GM12878 (cell line): ENCODE measurements around the gene UBASH3B. TPM values are rescaled to one million over a fixed set of nuclear protein-coding genes. Genes with fewer than 3 reads are reported as not detected.

ENCODE experiments used
- ATAC-seq: fragments of 200-7000 bp; cut with Tn5 transposase; 3 replicates; pipeline ENCODE4 v1.9.1; 2020; ENCODE audit warnings: mild to moderate bottlenecking, moderate library complexity
- BruUV-seq: library from RNA; stranded (reverse); fragments of 400-500 nt; replicated peaks from 2 replicates; lab custom pipeline; 2021; lab: Mats Ljungman, UMichigan
- CTCF ChIA-PET: fragments of 300-600 bp; sonication (Branson Sonifier 250); formaldehyde crosslinking; extraction: SDS; loops from one replicate; lab custom pipeline; 2021; ENCODE audit warnings: inconsistent platforms; lab: Yijun Ruan, JAX
- POLR2A ChIA-PET: fragments of 350-600 bp; formaldehyde crosslinking; extraction: SDS; loops from one replicate; lab custom pipeline; 2021; ENCODE audit warnings: inconsistent platforms; lab: Charles Lee
- RAD21 ChIA-PET: fragments of 300-600 bp; sonication (Branson Sonifier 250); formaldehyde crosslinking; loops from one replicate; lab custom pipeline; 2023; ENCODE audit warnings: antibody characterized with exemption; ENCODE audit not compliant: unreplicated experiment; lab: Charles Lee
- SMC1A ChIA-PET: fragments of 300-600 bp; sonication (Branson Sonifier 250); formaldehyde crosslinking; loops from one replicate; lab custom pipeline; 2023; ENCODE audit not compliant: unreplicated experiment, uncharacterized antibody; lab: Charles Lee
- DNase-seq: peaks from one replicate; pipeline ENCODE4 v3.0.0-alpha.2; 2011; ENCODE audit warnings: low read depth, low spot score
- FAIRE-seq: peaks from 3 replicates; lab custom pipeline; 2011; peaks lifted over from hg19 to GRCh38; lab: Jason Lieb, UNC
- H2AFZ ChIP-seq: 2 replicates; pipeline ENCODE4 v1.6.0; 2011; ENCODE audit warnings: low read depth, low read length, control low read depth; ENCODE audit not compliant: control insufficient read depth
- H3K27ac ChIP-seq: 2 replicates; pipeline ENCODE4 v1.5.1; 2011; ENCODE audit warnings: control low read depth; ENCODE audit not compliant: control insufficient read depth, insufficient read depth
- H3K27me3 ChIP-seq, 2 experiments: replicated peaks in 1 of 2; 2 replicates each; pipeline versions ENCODE4 v1.6.0 to v1.6.1; 2011; ENCODE audit warnings: low read length in 1 of 2; ENCODE audit not compliant: control insufficient read depth in 2 of 2, insufficient read depth in 2 of 2
- H3K36me3 ChIP-seq, 2 experiments: 2 replicates each; pipeline ENCODE4 v1.5.1; 2011; ENCODE audit warnings: low read length in 1 of 2; ENCODE audit not compliant: control insufficient read depth in 2 of 2, insufficient read depth in 2 of 2
- H3K4me1 ChIP-seq: 2 replicates; pipeline ENCODE4 v1.6.1; 2011; ENCODE audit warnings: mild to moderate bottlenecking, low read length, moderate library complexity, mixed read lengths; ENCODE audit not compliant: control insufficient read depth, insufficient read depth
- H3K4me2 ChIP-seq: 2 replicates; pipeline ENCODE4 v1.6.0; 2011; ENCODE audit warnings: control low read depth; ENCODE audit not compliant: control insufficient read depth, insufficient read depth
- H3K4me3 ChIP-seq: fragments of 200-600 bp; sonication (generic); 2 replicates; pipeline ENCODE4 v1.5.1; 2016
- H3K79me2 ChIP-seq: 2 replicates; pipeline ENCODE4 v1.6.0; 2011; ENCODE audit warnings: low read length; ENCODE audit not compliant: control insufficient read depth, insufficient read depth
- H3K9ac ChIP-seq: 2 replicates; pipeline ENCODE4 v1.8.0; 2011; ENCODE audit warnings: low read length, control low read depth, mixed read lengths; ENCODE audit not compliant: control insufficient read depth, insufficient read depth
- H3K9me3 ChIP-seq: replicated peaks from 3 replicates; pipeline ENCODE4 v1.5.1; 2011; ENCODE audit warnings: mild to moderate bottlenecking, low read length; ENCODE audit not compliant: control insufficient read depth, insufficient read depth
- H4K20me1 ChIP-seq: 2 replicates; pipeline ENCODE4 v1.6.0; 2011; ENCODE audit not compliant: control insufficient read depth, insufficient read depth
- CHD1 ChIP-seq: IDR thresholded peaks from 2 replicates; pipeline ENCODE4 v1.6.1; 2012; ENCODE audit warnings: low read depth, low read length, improper control_type of control experiment
- CREB1 ChIP-seq: IDR thresholded peaks from 2 replicates; pipeline ENCODE4 v1.6.1; 2012; ENCODE audit warnings: low read depth, mild to moderate bottlenecking, inconsistent platforms
- IKZF2 ChIP-seq, 2 experiments: fragments of 450-650 bp; IDR thresholded peaks; 2 replicates each; pipeline ENCODE4 v1.6.1; 2017; ENCODE audit warnings: mild to moderate bottlenecking in 2 of 2, moderate library complexity in 2 of 2
- MAX ChIP-seq: IDR thresholded peaks from 2 replicates; pipeline ENCODE4 v1.6.1; 2012; ENCODE audit warnings: low read depth, low read length, improper control_type of control experiment
- MTA3 ChIP-seq: IDR thresholded peaks from 2 replicates; pipeline ENCODE4 v1.6.1; 2012; ENCODE audit warnings: low read length, inconsistent platforms, borderline replicate concordance
- PRDM15 ChIP-seq: fragments of 450-650 bp; formaldehyde crosslinking; IDR thresholded peaks from 2 replicates; pipeline ENCODE4 v1.4.0; 2020; ENCODE audit warnings: mild to moderate bottlenecking, moderate library complexity
- RAD21 ChIP-seq: IDR thresholded peaks from 2 replicates; pipeline ENCODE4 v1.6.1; 2011; ENCODE audit warnings: mild to moderate bottlenecking, low read depth, low read length, moderate library complexity; ENCODE audit not compliant: insufficient read depth
- SRF ChIP-seq, 2 experiments: IDR thresholded peaks; 2 replicates each; pipeline ENCODE4 v1.6.1; 2011; ENCODE audit warnings: low read depth in 2 of 2, low read length in 2 of 2, mild to moderate bottlenecking in 1 of 2, moderate library complexity in 1 of 2
- TBL1XR1 ChIP-seq: IDR thresholded peaks from 2 replicates; pipeline ENCODE4 v1.6.1; 2012; ENCODE audit warnings: low read depth, low read length, improper control_type of control experiment
- WGBS: methylation state at CpG from one replicate; pipeline ENCODE4 v1.1.6; 2016; ENCODE audit warnings: low lambda C conversion rate; ENCODE audit not compliant: insufficient replicate concordance, insufficient coverage; ENCODE audit errors: missing lambda C conversion rate; 5-methylcytosine and 5-hydroxymethylcytosine counted together
- in situ Hi-C: fragments of 300-500 bp; cut with MboI; formaldehyde crosslinking; loops from 9 replicates; pipeline ENCODE4 v1.14.3; 2018; ENCODE audit warnings: mixed read lengths
- intact Hi-C: fragments of 100-400 bp; cut with micrococcal nuclease; formaldehyde crosslinking; loops from one replicate; pipeline ENCODE4 v1.14.2; 2022; ENCODE audit not compliant: unreplicated experiment
- polyA plus RNA-seq, 11 experiments: library from polyadenylated mRNA; depleted of rRNA in 4 of 11; unstranded in 6 of 11; stranded (reverse) in 5 of 11; fragments of >200 nt; fragmentation: Nextera tagmentation in 4 of 11; fragmentation: Illumina TruSeq in 1 of 11; extraction: Ambion mirVana in 4 of 11; extraction: Trizol in 1 of 11; gene quantifications; 1 replicate in 1 of 11; 2 replicates in 10 of 11; pipeline versions ENCODE4 v1.2.1 to v1.2.3, GENCODE V29; 2011 to 2016; ENCODE audit warnings: inconsistent platforms in 2 of 11, missing spikeins in 2 of 11, low read depth in 1 of 11
- total RNA-seq, 4 experiments: library from RNA; depleted of rRNA in 3 of 4; stranded (reverse); fragments of >200 nt in 3 of 4; fragmentation: Illumina TruSeq in 1 of 4; extraction: Trizol in 1 of 4; gene quantifications; 2 replicates each; pipeline versions ENCODE4 v1.2.1 to v1.2.3, GENCODE V29; 2013 to 2021

UBASH3B gene
- total and polyA plus RNA-seq, 10 of the 15 experiments (the other 5 are each of a cell fraction or from before 2014, with no cell fraction given) = 0.18 to 3.3 (median 0.57) TPM

GRCh38 chr11:122691549-122692150 lies 36.1 kb downstream of the UBASH3B start (continued):
- no peak for TF ChIP-seq MAX
- TF ChIP-seq SRF (IDR thresholded peaks at IDR 0.05; ENCODE audit: low read depth in 2 of 2, low read length in 2 of 2) = no peak
- no peak for TF ChIP-seq CHD1
- no peak for TF ChIP-seq PRDM15 (CRISPR knock-in tag)
- TF ChIP-seq RAD21 = no peak

GRCh38 chr11:122692444-122692843 lies 36.9 kb downstream of the UBASH3B start:
- peaks cover 0 to 1% of the 10 kb centered on the region in 2 experiments; a peak in 2 of 4 replicates for H3K27me3 ChIP-seq
- ATAC-seq (no peak), FAIRE-seq (no peak), DNase-seq (no peak)
- H4K20me1 ChIP-seq = no peaks in the 10 kb centered on the region
- H3K4me3 ChIP-seq = no peak overlapping the region
- H3K4me1 ChIP-seq = peaks cover 5% of the 10 kb centered on the region
- BruUV-seq = no TSS peak
- in situ Hi-C loops (no loop called here), intact Hi-C loops (no loop called here)
- ChIA-PET POLR2A (no interaction called here), RAD21 (no interaction called here), SMC1A (no interaction called here), CTCF (no interaction called here)
- H3K9ac ChIP-seq = no peak overlapping the region
- no peaks in the 10 kb centered on the region for H3K79me2 ChIP-seq
- H3K36me3 ChIP-seq = no peaks in the 10 kb centered on the region
- 49% methylated on average over 6 of the region's 6 CpGs for WGBS
- H2AFZ ChIP-seq = no peak overlapping the region
- H3K4me2 ChIP-seq = no peak overlapping the region
- H3K27ac ChIP-seq = no peak overlapping the region
- no peaks in the 10 kb centered on the region for H3K9me3 ChIP-seq
- TF ChIP-seq CREB1 (no peak), TBL1XR1 (no peak), PRDM15 (CRISPR knock-in tag) (no peak), IKZF2 (IDR thresholded peaks at IDR 0.05) (no peak), MTA3 (no peak), RAD21 (no peak)
